GM18499 (cell line): ENCODE data around the gene CD55.
A peak's percentile ranks its signal among the peaks of the same experiment; 100 is the strongest.
"Not testable (repeated sequence)": the region's sequence is repeated elsewhere in the genome, so short reads cannot be mapped to it uniquely, and the experiment has no call there.

Experiments used
- ATAC-seq: cut with Tn5 transposase; IDR thresholded peaks from one replicate; pipeline ENCODE4 v1.9.1; 2021; ENCODE audit warnings: moderate number of reproducible peaks; ENCODE audit not compliant: insufficient read depth, unreplicated experiment

Gene CD55

DNA sequence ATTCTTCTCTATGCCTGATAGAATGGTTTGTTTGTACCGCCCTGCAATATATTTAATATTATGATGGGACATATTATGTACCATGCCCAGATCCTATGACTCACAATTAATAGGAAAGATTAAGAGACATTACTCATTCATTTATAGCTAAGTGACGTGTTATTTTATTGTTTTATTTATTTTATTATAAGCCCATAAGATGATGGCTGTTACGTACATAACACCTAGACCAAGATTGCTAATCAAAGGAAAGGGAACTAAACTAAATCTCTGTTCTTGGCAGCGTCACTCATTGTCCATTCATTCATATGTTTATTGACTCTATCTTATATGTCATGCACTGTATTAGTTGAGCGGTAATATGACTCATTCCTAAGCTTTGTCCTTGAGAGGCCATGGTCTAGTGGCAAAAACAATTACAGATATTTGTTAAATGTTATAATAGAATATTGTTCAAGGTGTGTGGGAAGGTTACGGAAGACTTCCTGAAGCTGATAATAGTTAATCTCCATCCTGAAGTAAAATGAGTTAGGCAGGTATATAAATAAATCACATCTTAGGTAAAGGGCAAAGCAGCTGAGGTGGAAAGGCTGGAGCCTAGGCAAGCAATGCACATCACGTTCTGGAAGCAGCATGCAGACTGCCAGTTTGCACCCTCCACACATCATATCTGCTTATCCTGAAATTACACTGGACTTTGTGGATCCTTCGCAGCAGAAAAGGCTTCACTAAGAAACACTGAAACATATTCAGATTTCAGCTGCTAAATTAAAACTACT is 16.6 kb upstream of the CD55 start:
- no peak for ATAC-seq

DNA sequence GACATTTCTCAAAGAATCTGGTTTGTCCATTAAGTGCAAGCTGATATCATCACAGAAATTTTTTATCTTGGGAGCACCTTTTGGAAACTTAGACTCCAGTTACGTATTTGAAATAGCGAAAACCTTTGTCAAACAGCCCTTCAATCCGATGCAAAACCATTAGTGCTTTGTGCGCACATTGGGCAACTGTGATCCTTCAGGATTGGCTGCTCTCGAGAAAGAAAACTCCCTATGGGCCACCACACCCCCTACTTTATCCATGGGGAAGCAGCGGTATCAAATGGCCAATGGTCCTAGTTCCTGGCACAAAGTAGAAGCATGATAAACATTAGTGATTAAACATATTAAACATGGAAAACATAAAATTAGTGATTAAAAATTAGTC is 16.0 kb upstream of the CD55 start:
- ATAC-seq, result no peak

DNA sequence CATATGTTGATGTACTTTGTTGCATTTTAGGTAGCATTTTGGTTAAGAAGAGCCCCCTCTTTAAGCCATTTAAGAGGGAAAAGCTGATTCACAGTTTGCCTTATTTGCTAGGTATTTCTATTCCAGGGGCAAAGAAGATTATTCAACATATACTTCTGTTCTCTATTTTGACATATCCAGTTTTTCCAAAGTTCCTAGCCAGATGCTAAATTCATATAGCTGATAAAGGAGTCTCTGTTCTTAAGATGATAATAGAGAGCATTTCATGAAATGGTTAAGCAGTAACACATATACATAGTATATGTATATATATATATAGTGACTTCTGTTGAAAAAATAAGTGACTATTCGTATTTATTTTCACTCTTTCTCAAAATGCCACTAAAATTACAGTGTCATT is 15.5 kb upstream of the CD55 start:
- no peak for ATAC-seq

DNA sequence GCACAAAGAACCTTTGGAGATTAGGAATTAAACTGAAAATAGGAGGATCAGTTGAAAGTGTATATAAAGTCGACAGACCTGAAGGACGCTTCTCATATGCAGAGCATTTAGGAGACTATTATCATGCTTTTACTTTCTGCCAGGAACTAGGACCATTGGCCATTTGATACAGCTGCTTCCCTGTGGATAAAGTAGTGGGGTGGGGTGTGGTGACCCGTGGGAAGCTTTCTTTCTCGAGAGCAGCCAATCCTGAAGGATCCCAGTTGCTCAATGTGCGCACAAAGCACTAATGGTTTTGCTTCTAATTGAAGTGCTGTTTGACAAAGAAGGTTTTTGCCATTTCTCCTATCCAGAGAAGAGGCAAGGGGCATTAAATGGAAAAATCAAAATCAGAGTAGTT is 14.9 kb upstream of the CD55 start:
- ATAC-seq, result no peak

DNA sequence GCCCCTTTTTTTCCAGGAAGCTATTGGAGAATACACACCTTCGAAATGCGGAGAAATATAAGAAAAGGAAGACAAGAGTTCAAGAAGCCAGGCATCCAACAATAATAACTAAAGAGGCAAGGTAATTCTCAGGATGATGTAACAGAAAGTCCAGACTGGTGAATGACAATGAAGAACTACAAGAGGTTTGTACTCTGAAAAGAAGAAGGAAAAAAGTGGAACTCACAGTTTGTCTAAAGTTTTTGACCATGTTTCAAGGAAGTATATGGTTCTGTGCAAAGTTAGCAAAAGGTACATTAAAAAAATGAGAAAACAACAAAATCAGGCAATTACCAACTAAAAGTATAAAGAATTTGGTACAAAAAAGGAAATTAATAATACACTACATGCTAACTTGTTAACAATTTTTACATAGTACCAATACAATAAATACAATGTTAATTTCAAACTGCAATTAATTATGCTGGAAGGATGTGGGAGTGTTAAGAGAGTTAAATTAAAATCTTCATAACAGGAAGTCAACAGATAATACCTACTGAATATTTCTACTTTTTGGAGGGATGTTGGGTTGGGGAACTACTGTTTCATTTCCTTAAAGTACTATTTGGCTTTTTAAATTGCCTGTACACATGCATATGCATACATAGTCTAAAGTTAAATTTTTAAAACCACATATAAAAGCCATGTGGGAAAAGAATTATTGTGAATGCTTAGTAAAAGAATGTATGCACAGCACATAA is 12.9 kb upstream of the CD55 start:
- ATAC-seq, result no peak

DNA sequence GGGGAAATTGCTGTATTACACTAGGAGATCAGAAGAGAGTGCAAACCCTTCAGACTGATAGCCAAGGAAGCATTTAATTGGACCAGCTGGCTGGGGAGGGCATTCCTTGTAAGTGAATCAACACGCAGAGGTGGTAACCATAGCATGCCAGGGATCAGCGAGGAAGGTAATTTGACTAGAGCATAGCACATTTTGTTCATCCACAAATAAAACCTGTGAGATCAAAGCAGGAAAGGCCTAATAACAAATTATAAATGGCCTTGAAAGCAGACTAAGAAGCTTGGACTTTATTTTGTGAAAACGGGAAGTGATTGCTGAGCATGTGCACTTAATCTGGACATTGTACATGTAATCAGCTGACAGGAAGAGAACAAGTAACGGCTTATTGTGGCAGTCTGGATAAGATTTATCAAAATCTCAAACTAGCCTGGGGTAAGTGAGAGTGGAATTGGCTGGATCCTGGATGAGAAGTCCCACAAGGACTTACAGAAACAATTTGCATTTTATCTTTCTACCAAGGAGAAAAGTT is 11.7 kb upstream of the CD55 start:
- no peak for ATAC-seq

DNA sequence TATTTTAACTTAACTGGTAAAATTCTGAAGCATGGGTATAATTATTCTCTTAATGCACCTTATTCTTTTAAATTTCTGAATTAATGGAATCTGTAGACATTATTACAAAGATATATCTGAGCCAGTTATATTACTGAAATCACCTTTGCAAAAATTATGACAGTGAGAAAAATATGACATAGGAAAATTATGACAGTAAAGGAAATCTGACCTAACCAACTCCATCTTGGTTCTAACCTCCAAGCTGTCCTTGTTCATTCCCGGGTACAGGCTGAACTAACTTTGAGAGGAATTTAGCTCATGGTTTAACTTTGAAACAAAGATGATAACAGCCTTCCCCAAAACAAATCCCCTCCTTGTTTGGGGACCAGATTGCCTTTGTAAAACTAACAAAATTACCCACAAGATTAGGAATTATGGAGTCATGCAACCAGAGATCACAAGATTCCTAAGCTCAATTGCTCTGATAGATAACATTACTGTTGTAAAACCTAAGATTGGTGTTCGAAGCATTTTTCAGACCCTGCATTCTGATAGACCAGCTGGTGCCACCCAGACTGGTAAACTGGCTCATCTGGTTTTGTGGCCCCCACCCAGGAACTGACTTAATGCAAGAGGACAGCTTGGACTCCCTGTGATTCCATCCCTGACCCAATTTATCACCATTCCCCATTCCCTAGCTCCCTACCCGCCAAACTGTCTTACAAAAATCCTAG is 9.4 kb upstream of the CD55 start:
- ATAC-seq, result no peak

DNA sequence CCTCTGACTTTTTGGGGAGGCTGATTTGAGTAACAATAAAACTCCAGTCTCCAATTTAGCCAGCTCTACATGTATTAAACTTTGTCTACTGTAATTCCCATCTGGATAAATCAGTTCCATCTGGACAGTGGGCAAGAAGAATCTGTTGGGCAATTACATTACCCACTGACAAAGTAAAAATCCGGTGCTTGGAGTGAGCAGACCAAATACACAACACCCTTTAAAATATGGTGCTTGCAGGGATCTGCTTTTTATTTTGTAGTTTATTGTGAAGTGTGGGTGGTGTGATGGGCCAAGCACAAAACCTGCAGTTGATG is 8.9 kb upstream of the CD55 start:
- ATAC-seq, result no peak

DNA sequence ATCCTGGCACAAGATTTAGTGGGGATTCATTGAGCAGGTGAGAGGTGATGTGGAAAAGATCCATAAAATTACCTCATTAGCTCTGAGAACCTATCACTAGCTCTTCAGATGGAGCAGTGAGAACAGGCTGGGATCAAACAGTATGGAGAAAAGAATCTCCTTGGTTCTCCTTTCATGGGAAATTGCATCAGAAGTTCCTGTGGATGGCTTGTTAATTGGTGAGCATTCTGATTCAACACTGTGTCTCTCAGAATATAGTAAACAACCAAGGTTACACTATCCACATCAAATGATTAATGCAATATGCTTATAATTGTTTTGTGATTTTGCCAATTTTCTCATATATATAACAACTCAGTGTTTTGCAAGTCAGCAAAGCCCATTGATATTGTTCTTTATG is 8.3 kb upstream of the CD55 start:
- ATAC-seq, result no peak

DNA sequence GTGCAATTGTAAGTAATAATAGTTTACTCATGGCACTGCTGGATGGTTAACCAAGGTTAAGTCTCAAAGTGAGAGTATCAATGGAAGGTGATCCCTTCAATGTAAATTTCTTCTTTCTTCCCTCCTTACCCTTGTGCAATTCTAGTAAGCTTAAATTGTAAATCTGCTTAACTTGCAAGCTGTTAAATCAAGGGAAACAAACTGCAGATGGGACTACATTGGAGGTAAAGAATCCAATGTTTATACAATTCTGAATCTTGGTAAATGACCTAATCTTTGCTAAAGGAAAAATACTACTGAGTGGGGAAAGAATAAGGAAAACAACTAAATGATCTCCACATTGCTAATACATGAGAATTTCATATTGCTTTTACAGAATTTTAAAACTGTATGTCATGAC is 6.7 kb upstream of the CD55 start:
- no peak for ATAC-seq

DNA sequence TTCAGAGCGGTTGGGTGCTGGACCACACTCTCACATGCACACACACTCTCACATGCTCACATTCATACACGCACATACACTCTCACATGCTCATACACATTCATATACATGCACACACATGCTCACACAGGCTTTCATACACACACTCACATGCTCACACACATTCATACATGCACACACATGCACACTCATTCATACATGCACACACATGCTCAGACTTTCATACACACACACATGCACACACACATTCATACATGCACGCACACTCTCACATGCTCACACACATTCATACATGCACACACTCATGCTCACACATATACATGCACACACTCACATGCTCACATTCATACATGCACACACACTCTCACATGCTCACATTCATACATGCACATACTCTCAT is 6.0 kb upstream of the CD55 start:
- ATAC-seq, result no peak

DNA sequence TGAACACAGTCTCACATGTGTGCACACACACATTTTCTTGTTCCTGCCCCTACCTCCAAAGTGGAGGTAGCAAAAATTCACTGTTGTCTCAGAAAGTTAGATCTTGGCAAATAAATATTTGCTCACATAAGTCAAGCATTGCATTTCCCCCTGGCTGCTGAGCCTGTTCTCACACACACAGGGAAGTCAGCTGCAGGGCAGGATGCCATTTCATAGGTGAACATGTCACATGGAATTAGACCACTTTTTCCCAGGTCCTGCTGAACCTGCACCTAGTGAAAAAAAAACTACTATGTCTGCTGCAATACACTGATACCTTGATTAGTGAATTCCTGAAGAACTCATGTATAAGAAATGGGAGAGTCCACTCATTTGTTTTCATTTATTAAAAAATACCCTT is 5.3 kb upstream of the CD55 start:
- no peak for ATAC-seq

DNA sequence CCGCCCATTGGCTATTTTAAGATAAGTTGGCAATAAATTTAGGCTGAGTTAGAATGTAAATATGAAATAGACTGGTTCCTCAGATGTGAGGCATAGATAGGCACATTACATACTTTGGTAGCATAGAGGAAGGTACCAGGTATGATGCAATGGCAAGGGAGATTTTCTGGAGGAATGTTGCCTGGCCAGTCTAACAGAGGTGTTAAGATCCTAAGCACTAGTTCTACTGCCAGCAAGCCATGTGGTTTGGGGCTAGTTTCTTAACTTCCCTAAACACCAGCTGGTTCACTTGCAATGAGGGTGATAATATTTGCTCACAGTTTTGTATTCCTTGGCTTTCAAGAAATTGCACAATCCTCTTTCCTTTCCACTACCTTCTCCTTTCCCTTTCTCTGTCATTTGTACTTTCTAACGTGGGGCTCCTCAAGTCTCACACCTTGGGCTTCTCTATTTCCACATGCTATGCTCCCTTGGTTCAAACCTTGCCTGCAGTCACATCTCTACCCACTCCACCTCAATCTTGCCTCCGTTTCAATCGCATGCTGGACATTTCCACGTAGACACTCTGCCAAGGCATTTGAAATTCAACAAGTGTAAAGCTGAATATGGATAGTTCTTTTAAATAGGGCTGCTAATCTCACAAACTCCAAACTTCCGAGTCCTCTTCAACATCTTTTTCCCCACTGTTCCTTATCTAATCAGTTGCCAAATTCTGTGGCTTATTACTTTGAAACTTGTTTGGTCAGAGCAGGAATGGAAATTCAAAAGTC is 4.7 kb upstream of the CD55 start:
- no peak for ATAC-seq

DNA sequence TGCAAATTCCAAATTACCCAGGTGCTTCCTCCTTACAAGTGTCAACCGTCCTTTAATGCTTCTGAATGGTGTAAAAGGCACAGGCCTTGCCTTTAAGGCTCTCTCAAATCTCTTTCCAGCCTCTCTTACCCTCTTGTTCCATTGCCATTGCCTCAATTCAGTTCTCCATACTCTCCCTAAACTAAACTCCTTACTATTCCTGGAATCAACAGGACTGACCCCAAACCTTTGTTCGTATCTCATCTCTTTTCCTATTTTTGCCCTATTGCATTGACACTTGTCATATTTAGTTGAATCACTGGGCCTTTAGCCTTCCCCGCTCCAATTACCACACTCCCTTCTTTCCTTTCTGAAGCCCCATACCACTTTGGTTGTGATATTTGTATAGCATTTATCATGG is 3.9 kb upstream of the CD55 start:
- no peak for ATAC-seq

DNA sequence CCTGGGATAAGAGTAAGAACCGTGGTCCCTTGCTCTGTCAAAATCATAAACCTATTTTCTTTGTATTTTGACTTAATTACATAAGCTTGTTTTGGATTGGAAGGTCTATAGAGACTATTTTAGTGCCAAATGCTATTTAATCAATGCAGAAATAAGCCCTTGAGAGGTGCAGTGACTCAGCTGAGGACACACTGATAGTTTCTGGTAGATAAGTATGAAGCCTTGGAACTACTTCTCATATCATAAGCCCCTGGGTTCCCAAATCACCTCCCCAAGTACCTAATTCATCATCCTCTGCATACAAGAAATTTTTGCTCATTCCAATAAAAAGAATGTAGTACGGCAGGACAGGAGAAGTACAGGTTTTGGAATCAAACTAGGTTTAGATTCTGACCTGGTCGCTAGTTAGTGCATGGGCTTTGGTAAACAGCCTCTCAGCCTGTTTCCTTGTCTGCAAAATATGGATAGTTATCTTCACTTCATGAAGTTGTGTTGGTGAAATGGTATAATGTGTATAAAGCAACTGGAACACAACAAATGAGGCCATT is 3.3 kb upstream of the CD55 start:
- ATAC-seq, result no peak

DNA sequence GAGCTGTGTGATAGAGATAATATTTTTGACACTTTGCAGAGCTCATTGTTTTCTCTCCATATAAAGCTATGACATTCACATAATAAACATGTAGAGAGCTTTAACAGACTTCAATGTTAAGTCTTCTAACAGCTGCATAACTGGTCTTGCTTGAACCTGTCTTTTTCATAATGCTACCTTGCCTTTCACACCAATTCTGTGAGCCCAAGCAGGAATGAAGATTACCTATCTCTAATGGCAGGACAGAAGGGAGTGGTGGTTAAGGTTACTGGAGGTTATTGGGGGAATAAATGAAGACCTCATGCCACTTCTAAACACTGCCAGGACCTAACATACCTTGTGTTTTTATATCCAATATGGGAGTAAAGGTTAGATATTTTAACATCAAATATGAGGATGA is 2.3 kb upstream of the CD55 start:
- ATAC-seq, result no peak

DNA sequence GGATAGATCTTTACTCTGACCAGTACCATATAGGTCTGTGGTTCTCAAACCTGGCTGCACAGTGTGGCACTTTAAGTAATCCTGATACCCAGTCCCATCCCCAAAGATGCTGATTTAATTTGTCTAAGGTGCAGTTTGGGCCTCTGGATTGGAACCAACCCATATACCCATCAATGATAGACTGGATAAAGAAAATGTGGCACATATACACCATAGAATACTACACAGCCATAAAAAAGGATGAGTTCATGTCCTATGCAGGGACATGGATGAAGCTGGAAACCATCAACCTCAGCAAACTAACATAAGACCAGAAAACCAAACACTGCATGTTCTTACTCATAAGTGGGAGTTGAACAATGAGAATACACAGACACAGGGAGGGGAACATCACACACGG is 1.4 kb upstream of the CD55 start:
- not testable (repeated sequence) for ATAC-seq

DNA sequence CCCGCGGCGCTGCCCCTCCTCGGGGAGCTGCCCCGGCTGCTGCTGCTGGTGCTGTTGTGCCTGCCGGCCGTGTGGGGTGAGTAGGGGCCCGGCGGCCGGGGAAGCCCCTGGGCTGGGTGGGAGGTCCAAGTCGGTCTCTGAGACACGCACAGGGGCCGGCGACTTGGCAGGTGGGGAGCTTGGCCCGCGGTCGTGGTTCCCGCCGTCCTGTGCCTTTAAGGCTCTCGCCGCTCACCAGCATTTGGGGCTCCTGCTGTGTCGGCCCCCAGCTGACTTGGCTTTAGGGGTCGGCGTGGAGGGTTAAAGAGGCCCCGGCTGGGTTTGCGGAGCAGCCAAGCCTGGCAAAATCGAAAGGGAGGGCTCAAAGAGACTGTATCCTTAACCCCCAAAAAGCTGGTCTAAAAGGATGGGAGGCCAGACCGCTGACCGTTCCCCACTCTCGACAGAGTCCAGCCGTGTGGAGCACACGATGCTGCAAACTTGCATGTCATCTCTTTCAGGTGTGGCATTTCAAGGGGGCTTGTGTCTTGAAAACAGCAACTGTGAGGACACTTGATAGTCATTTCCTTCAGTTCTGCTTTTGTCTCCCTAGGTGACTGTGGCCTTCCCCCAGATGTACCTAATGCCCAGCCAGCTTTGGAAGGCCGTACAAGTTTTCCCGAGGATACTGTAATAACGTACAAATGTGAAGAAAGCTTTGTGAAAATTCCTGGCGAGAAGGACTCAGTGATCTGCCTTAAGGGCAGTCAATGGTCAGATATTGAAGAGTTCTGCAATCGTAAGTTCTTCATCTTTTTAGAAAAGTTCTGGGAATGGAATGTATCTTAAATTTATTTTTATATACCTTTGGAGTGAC is 540 bp downstream of the CD55 start:
- ATAC-seq, result peak; percentile 21

DNA sequence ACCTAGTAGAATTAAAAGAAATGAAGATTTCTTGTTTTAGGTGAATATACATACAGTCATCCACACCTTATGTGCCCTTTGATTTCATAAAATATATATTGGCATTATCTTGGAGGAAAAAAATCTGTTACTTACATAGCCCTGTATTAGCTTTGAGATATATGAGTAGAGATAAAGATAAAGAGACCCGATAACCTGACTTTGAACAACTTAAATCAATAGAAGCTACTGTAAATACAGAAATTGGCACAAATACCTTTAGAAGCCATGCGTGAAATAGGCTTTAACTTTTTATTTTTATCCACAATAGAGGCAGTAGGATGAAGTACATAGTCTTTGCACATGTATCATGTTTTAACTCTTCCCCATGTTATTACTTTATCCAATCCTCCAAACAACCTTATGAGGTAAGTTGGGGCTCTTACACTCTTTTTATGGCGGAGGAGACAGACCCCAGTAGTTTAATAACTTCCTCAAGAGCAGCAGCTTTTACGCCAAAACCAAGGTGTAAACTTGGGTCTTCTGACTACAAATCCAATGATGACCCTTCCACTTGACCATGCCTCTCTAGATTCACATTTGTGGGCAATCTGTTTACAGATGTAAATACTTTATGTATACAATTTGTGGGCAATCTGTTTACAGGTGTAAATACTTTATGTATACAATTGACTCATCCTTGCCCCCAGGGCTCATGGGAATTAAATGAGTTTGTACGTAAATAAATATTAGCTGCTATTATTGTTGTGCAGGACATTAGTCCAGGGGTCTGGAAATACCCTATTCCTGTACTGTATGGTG is 2.1 kb downstream of the CD55 start:
- ATAC-seq, result no peak
